SJSA1 (cell line): ENCODE measurements around the gene SCYL2. TPM values are rescaled to one million over a fixed set of nuclear protein-coding genes. Genes with fewer than 3 reads are reported as not detected.

ENCODE experiments used
- DNase-seq, 2 experiments: peaks; one replicate each; pipeline ENCODE4 v3.0.0-alpha.2; 2015 to 2020; ENCODE audit warnings: low spot score in 2 of 2, low read depth in 1 of 2
- H3K27ac ChIP-seq: fragments of 250-450 bp; sonication (Bioruptor Pico); 2 replicates; pipeline ENCODE4 v1.5.1; 2020; ENCODE audit warnings: mild to moderate bottlenecking, moderate library complexity
- H3K27me3 ChIP-seq: fragments of 250-450 bp; sonication (Bioruptor Pico); replicated peaks from 2 replicates; pipeline ENCODE4 v1.5.1; 2020; ENCODE audit warnings: mild to moderate bottlenecking, moderate library complexity
- H3K36me3 ChIP-seq: fragments of 250-450 bp; sonication (Bioruptor Pico); 2 replicates; pipeline ENCODE4 v1.5.1; 2020; ENCODE audit warnings: mild to moderate bottlenecking
- H3K4me1 ChIP-seq: fragments of 250-450 bp; sonication (Bioruptor Pico); replicated peaks from 2 replicates; pipeline ENCODE4 v1.6.1; 2021; ENCODE audit warnings: mild to moderate bottlenecking
- H3K4me3 ChIP-seq: fragments of 250-450 bp; sonication (Bioruptor Pico); 2 replicates; pipeline ENCODE4 v1.5.1; 2020; ENCODE audit warnings: mild to moderate bottlenecking
- H3K9me3 ChIP-seq: fragments of 250-450 bp; sonication (Bioruptor Pico); replicated peaks from 2 replicates; pipeline ENCODE4 v1.5.1; 2020; ENCODE audit warnings: mild to moderate bottlenecking
- total RNA-seq: library from RNA; depleted of rRNA; stranded (reverse); fragments of >200 nt; shearing (Covaris generic); gene quantifications from 2 replicates; pipeline ENCODE4 v1.2.3, GENCODE V29; 2014; rRNA removed

The SCYL2 gene
- total RNA-seq, 1 experiment from 2014 or later = 46.8 TPM

- H3K4me3 ChIP-seq = no peak overlapping the region
- H3K4me1 ChIP-seq = no peaks in the 10 kb centered on the region
- H3K36me3 ChIP-seq = no peaks in the 10 kb centered on the region
- DNase-seq = no peak
- H3K27me3 ChIP-seq = 0 out of 2 replicates have a peak, but pooled peaks cover 5% of the 10 kb centered on the region
- H3K27ac ChIP-seq = no peak overlapping the region
- no peaks in the 10 kb centered on the region for H3K9me3 ChIP-seq
Observed at GRCh38 chr12:100383586-100384558, 116.9 kb downstream of the SCYL2 start.

DNA sequence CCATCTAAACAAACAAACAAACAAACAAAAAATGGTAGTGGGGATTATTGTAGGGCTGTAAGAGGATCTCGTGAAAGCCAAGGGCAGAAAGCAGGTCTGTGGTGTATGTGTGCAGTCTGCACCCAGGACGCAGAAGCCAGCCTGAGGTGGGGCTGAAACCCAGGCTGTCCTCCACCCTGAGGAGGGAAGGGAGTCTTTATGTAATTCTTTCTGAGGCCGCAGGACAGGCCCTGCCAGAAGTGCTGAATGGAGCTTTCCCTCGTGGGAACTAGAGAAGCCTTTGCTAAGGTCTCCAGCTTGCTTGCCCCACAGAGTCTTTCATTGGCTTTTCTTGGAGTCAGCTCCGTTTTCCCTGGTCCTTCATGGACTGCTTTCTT, 117.6 kb downstream of the SCYL2 start:
- H3K27me3 ChIP-seq = 0 out of 2 replicates have a peak, but pooled peaks cover 5% of the 10 kb centered on the region
- H3K4me3 ChIP-seq = no peak overlapping the region
- no peak for DNase-seq
- no peak overlapping the region for H3K27ac ChIP-seq
- H3K4me1 ChIP-seq = no peaks in the 10 kb centered on the region
- no peaks in the 10 kb centered on the region for H3K36me3 ChIP-seq
- H3K9me3 ChIP-seq = no peaks in the 10 kb centered on the region

- Histone ChIP-seq H3K36me3 (no peaks in the 10 kb centered on the region), H3K9me3 (no peaks in the 10 kb centered on the region), H3K4me1 (no peaks in the 10 kb centered on the region), H3K27me3 (0 out of 2 replicates have a peak, but pooled peaks cover 5% of the 10 kb centered on the region), H3K4me3 (no peak overlapping the region), H3K27ac (no peak overlapping the region)
- DNase-seq = no peak
Observed at GRCh38 chr12:100388382-100388781, 121.4 kb downstream of the SCYL2 start.

Other genes with a start within 250 kb of the SCYL2 start
- 17.4 and 33.7 TPM in 2 replicates for gene BLTP3B, start 124.3 kb upstream of the SCYL2 start, total RNA-seq
- 20.3 and 44.6 TPM in 2 replicates for gene ACTR6, start 66.4 kb upstream of the SCYL2 start, total RNA-seq
- gene DEPDC4, start 98 bp upstream of the SCYL2 start, total RNA-seq = 1.9 and 2.5 TPM in 2 replicates
- not detected in 2 replicates for gene SLC17A8, start 89.9 kb downstream of the SCYL2 start, total RNA-seq
- 0.55 TPM in 1 of 2 replicates, not detected in the other for gene NR1H4, start 206.7 kb downstream of the SCYL2 start, total RNA-seq